ENCODE data around the gene ANTXR1. TPM values are rescaled to one million over a fixed set of nuclear protein-coding genes. Genes with fewer than 3 reads are reported as not detected.

Gene ANTXR1
- polyA plus RNA-seq, 6 donors from 2014 or later, result not detected

DNA sequence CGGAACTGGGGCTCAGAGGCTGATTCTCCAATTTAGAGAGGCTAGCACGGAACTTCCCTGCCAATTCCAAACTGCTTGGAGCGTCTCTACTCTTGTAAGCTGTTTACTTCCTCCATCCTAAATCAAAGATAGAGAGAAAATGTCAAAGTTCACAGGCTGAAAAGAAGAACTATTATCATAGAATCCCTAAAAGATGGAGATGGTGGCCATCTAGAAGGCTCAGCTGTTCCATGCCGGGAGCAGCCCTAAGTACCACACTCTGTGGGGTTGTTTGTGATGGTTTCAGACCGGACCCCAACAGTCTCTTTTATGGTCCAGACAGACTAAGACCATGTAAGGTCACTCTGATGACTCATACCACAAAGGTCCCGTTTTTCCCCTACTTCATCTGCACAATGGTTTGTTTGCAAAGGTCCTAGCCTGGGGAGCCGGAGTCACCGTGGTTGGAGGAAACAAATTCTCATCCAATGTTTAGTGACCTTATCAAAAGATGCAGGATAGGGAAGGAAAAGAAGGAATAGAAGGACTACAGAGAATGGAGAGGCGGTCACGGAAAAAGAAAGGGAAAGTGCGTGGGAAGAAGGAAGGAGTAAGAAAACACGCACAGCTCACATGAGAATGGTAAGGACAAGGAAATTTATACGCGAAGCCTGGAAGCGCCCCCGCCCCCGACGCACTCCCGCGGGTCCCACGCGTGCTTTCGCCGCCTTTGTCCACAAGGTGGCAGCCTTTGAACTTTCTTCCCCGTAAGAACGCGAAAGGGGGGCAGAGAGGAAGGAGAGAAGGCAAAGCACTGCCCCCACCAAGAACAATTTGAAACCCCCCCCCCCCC is 453 bp upstream of the ANTXR1 start:
- Mint-ChIP-seq H3K27ac (peak overlapping the region in 1 of 6 donors; percentile 21), H3K36me3 (peaks cover 4 to 9% of the 10 kb centered on the region in 2 donors), H3K4me1 (peaks cover 9 to 18% (median 16%) of the 10 kb centered on the region in 3 donors), H3K27me3 (peaks cover 51 to 71% (median 57%) of the 10 kb centered on the region in 3 donors), H3K4me3 (peak overlapping the region; percentile 74 to 93 (median 85)), H3K9me3 (no peaks in the 10 kb centered on the region)
- ATAC-seq (ENCODE audit: low read depth in 2 of 2), result peak; percentile 50 to 72
- DNase-seq, result peak; percentile 18

- peaks cover 9 to 18% (median 16%) of the 10 kb centered on the region in 3 donors for H3K4me1 Mint-ChIP-seq
- H3K4me3 Mint-ChIP-seq, result peak overlapping the region; percentile 47 to 86 (median 69)
- ATAC-seq (ENCODE audit: low read depth in 2 of 2) (no peak), DNase-seq (no peak)
- H3K36me3 Mint-ChIP-seq, result peaks cover 4 to 9% of the 10 kb centered on the region in 2 donors
- H3K9me3 Mint-ChIP-seq, result no peaks in the 10 kb centered on the region
- peak overlapping the region in 1 of 6 donors; percentile 71 for H3K27ac Mint-ChIP-seq
- peaks cover 55 to 77% (median 71%) of the 10 kb centered on the region in 3 donors for H3K27me3 Mint-ChIP-seq
These were observed 1.2 kb downstream of the ANTXR1 start for GRCh38 chr2:69013840-69014821.

DNA sequence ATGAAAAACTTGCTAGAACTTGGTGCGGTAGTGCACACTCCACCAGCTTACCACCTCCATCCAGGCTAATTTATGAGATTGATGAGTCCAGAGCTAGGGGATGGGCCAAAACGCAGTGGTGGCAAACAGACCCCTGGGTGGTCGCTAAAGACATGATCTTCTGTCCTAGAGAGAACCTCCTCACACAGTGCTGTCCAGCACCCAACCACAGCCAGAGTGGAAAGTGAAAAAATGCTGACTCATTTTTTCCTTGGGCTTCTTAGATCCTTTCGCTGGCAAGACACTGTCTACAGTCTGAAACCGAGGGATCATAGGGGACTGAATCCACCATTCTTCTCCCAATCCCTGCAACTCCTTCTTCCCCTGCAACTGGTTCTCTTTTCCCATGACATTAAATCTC is 4.1 kb downstream of the ANTXR1 start:
- Mint-ChIP-seq H3K9me3 (no peaks in the 10 kb centered on the region), H3K4me3 (no peak overlapping the region), H3K36me3 (peaks cover 4 to 9% of the 10 kb centered on the region in 2 donors), H3K27ac (no peak overlapping the region), H3K4me1 (peaks cover 9 to 18% (median 16%) of the 10 kb centered on the region in 3 donors), H3K27me3 (peaks cover 50 to 70% (median 66%) of the 10 kb centered on the region in 3 donors)
- ATAC-seq (ENCODE audit: low read depth in 2 of 2) (no peak), DNase-seq (no peak)

GRCh38 chr2:69017835-69018234 is 4.9 kb downstream of the ANTXR1 start:
- Mint-ChIP-seq H3K4me3 (no peak overlapping the region), H3K27me3 (peaks cover 42 to 63% (median 58%) of the 10 kb centered on the region in 3 donors), H3K4me1 (peaks cover 5 to 12% (median 11%) of the 10 kb centered on the region in 3 donors), H3K9me3 (no peaks in the 10 kb centered on the region), H3K36me3 (peaks cover under 1 to 3% of the 10 kb centered on the region in 2 donors), H3K27ac (no peak overlapping the region)
- no peak for ATAC-seq (ENCODE audit: low read depth in 2 of 2)
- no peak for DNase-seq

- Mint-ChIP-seq H3K27ac (no peak overlapping the region), H3K9me3 (no peaks in the 10 kb centered on the region), H3K36me3 (no peaks in the 10 kb centered on the region), H3K4me1 (peaks cover 0 to 7% (median 7%) of the 10 kb centered on the region in 3 donors), H3K27me3 (peaks cover 41 to 54% (median 51%) of the 10 kb centered on the region in 3 donors), H3K4me3 (no peak overlapping the region)
- ATAC-seq (ENCODE audit: low read depth in 2 of 2) (no peak), DNase-seq (no peak)
These were observed 5.7 kb downstream of the ANTXR1 start for GRCh38 chr2:69018678-69019095.

DNA sequence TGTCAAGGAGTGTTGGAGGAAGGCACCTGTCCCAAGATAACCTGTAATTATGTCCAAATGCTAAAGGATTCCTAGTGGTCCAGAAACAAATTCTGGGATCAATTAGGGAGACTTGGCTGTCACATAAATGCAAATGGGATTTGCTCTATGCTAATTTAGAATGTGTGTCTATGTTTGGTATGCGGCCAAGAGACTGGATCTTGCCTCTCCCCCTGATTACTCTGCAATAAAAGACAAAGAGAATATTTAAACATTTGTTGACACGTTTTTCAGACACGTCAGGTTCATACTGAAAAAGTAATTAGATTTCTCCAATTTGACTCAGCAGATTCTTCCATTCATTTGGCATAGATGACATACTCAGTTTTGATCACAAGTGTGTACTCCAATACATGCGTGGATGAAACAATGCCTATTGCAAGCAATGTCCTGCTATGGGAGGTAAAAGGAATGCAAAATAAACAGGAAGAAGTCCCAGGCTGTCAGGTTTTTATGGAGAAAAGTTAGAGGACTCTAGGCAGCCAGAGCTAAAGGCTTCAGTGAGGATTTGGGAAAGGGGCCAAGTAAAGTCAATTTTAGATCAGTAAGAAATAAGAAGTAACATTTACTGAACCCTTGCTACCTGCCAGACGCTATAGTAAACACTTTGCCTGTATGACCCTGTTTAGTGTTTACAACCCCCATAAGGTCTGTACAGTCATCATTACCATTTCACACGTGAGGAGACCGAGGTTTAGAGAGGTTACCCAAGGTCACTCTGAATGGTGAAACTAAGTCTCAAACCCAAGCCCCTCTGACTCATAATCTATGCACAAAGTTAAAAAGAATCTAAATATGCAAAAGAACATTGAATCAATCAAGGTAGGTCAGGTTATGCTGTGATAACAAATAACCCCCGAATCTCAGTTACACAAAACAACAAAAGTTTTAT is 7.8 kb downstream of the ANTXR1 start:
- ATAC-seq (ENCODE audit: low read depth in 2 of 2) (no peak), DNase-seq (no peak)
- no peaks in the 10 kb centered on the region for H3K36me3 Mint-ChIP-seq
- H3K9me3 Mint-ChIP-seq, result no peaks in the 10 kb centered on the region
- no peak overlapping the region for H3K4me3 Mint-ChIP-seq
- H3K27me3 Mint-ChIP-seq, result peaks cover 31 to 44% (median 40%) of the 10 kb centered on the region in 3 donors
- H3K4me1 Mint-ChIP-seq, result no peaks in the 10 kb centered on the region
- H3K27ac Mint-ChIP-seq, result no peak overlapping the region

GRCh38 chr2:69021727-69022126 is 8.7 kb downstream of the ANTXR1 start:
- Mint-ChIP-seq H3K4me3 (no peak overlapping the region), H3K4me1 (no peaks in the 10 kb centered on the region), H3K27ac (no peak overlapping the region), H3K36me3 (no peaks in the 10 kb centered on the region), H3K27me3 (peaks cover 40 to 49% (median 44%) of the 10 kb centered on the region in 3 donors), H3K9me3 (no peaks in the 10 kb centered on the region)
- no peak for DNase-seq
- ATAC-seq (ENCODE audit: low read depth in 2 of 2), result no peak

DNA sequence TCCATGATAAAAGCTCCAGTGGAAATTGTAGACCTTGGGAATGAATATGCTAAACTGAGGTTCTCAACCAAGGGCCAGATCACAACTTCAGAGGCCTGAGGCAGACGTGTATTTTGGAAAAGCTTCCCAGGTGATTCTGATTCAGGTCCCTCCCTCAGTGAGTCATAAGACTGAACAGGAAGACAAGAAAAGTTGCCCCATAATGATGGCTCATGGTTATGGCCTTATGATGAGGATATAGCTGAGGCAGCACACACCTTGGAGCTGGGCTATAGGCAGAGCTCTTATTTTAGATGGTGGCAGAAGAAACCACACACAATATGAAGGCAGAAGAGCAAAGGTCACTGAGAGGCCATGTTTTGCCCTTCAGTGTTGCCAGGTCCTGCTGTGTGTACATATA is 9.6 kb downstream of the ANTXR1 start:
- H3K4me3 Mint-ChIP-seq, result no peak overlapping the region
- no peaks in the 10 kb centered on the region for H3K36me3 Mint-ChIP-seq
- H3K27ac Mint-ChIP-seq, result no peak overlapping the region
- H3K4me1 Mint-ChIP-seq, result no peaks in the 10 kb centered on the region
- DNase-seq (no peak), ATAC-seq (ENCODE audit: low read depth in 2 of 2) (no peak)
- H3K9me3 Mint-ChIP-seq, result peaks cover 0 to 7% (median 2%) of the 10 kb centered on the region in 7 donors
- peaks cover 36 to 46% (median 44%) of the 10 kb centered on the region in 3 donors for H3K27me3 Mint-ChIP-seq

DNA sequence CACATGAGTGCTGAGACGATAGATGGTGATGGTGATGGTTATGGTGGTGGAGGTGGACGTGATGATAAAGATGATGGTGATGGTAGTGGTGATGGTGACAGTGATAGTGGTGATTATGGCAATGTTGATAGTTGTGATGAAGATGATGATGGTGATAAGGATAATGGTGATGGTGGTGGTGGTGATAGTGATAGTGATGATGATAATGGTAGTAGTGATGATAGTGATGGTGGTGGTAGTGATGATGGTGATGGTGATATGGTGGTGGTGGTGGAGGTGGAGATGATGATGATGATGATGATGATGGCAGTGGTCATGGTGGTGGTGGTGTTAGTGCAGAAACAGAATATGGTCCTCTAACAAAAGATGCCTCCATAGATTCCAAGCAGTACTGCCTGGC is 10.3 kb downstream of the ANTXR1 start:
- H3K9me3 Mint-ChIP-seq, result peaks cover 0 to 14% (median 3%) of the 10 kb centered on the region in 7 donors
- ATAC-seq (ENCODE audit: low read depth in 2 of 2) (no peak), DNase-seq (no peak)
- H3K27ac Mint-ChIP-seq, result no peak overlapping the region
- H3K27me3 Mint-ChIP-seq, result peaks cover 29 to 40% (median 39%) of the 10 kb centered on the region in 3 donors
- no peak overlapping the region for H3K4me3 Mint-ChIP-seq
- no peaks in the 10 kb centered on the region for H3K36me3 Mint-ChIP-seq
- H3K4me1 Mint-ChIP-seq, result no peaks in the 10 kb centered on the region

GRCh38 chr2:69026026-69026425 is 13.0 kb downstream of the ANTXR1 start:
- peaks cover 0 to 14% (median 3%) of the 10 kb centered on the region in 7 donors for H3K9me3 Mint-ChIP-seq

GRCh38 chr2:69026691-69027459 is 13.9 kb downstream of the ANTXR1 start:
- Mint-ChIP-seq H3K27ac (no peak overlapping the region), H3K9me3 (peaks cover 0 to 14% (median 3%) of the 10 kb centered on the region in 7 donors), H3K4me3 (no peak overlapping the region), H3K27me3 (peaks cover 18 to 26% (median 19%) of the 10 kb centered on the region in 3 donors), H3K36me3 (no peaks in the 10 kb centered on the region), H3K4me1 (no peaks in the 10 kb centered on the region)
- DNase-seq (no peak), ATAC-seq (ENCODE audit: low read depth in 2 of 2) (no peak)

More at GRCh38 chr2:69026026-69026425, 13.0 kb downstream of the ANTXR1 start:
- DNase-seq (no peak), ATAC-seq (ENCODE audit: low read depth in 2 of 2) (no peak)
- H3K4me3 Mint-ChIP-seq, result no peak overlapping the region
- no peaks in the 10 kb centered on the region for H3K4me1 Mint-ChIP-seq
- no peaks in the 10 kb centered on the region for H3K36me3 Mint-ChIP-seq
- H3K27me3 Mint-ChIP-seq, result peaks cover 19 to 28% (median 20%) of the 10 kb centered on the region in 3 donors
- H3K27ac Mint-ChIP-seq, result no peak overlapping the region

All from naive B cell (primary cell).